ENCODE measurements around the gene NUP98.

DNA sequence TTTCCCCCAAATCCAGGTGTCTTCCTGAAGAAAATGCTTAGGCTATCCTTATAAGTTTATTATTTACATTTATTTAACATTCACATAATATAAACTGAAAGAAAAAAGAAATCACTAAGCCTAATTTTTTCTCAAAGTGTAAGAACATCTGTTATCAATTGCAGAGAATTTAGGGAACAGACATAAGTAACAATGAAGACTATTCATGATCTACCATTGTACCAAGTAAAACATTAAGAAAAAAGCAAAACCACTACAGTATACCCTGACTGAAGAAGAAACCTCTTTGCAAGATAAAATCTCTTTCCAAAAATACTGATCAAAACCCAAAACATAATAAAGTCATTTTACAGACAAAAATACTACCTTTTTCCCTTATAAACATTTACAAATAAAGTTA lies 60.5 kb downstream of the NUP98 start:
- TF ChIP-seq ZBTB7A (IDR thresholded peaks at IDR 0.05; ENCODE audit: low read depth) (no peak), RAD21 (IDR thresholded peaks at IDR 0.05; ENCODE audit: low read depth) (no peak), YY1 (IDR thresholded peaks at IDR 0.05; ENCODE audit: low read depth) (no peak)

Measured in Ishikawa (cell line).